ENCODE results near the gene PARL.
"Not testable (repeated sequence)": the region's sequence is repeated elsewhere in the genome, so short reads cannot be mapped to it uniquely, and the experiment has no call there.

Gene PARL

GRCh38 chr3:183789826-183790225 lies 94.9 kb downstream of the PARL start:
- Histone ChIP-seq H3K4me1 (ENCODE audit: insufficient read depth, low read length) (no peaks in the 10 kb centered on the region), H3K9ac (ENCODE audit: low read depth, low read length) (no peak overlapping the region), H3K9me3 (ENCODE audit: insufficient read depth, low read depth, low read length) (no peaks in the 10 kb centered on the region), H3K27me3 (ENCODE audit: insufficient read depth, low read length) (no peaks in the 10 kb centered on the region), H3K4me3 (ENCODE audit: low read length) (no peak overlapping the region), H3K27ac (ENCODE audit: low read depth, low read length) (no peak overlapping the region), H3K36me3 (ENCODE audit: insufficient read depth, low read length) (peaks cover 95% of the 10 kb centered on the region)
- 96% methylated on average over 4 of the region's 4 CpGs for WGBS

GRCh38 chr3:183784503-183784902 lies 100.2 kb downstream of the PARL start:
- peaks cover 90% of the 10 kb centered on the region for H3K36me3 ChIP-seq (ENCODE audit: insufficient read depth, low read length)
- not testable (repeated sequence) for H3K27ac ChIP-seq (ENCODE audit: low read depth, low read length)

GRCh38 chr3:183782576-183783276 lies 102.0 kb downstream of the PARL start:
- Histone ChIP-seq H3K9ac (ENCODE audit: low read depth, low read length) (no peak overlapping the region), H3K36me3 (ENCODE audit: insufficient read depth, low read length) (peaks cover 93% of the 10 kb centered on the region), H3K4me1 (ENCODE audit: insufficient read depth, low read length) (no peaks in the 10 kb centered on the region), H3K27me3 (ENCODE audit: insufficient read depth, low read length) (no peaks in the 10 kb centered on the region), H3K4me3 (ENCODE audit: low read length) (no peak overlapping the region), H3K27ac (ENCODE audit: low read depth, low read length) (no peak overlapping the region), H3K9me3 (ENCODE audit: insufficient read depth, low read depth, low read length) (no peaks in the 10 kb centered on the region)
- WGBS = 99% methylated on average over 7 of the region's 7 CpGs

More at GRCh38 chr3:183784503-183784902, 100.2 kb downstream of the PARL start:
- not testable (repeated sequence) for H3K9me3 ChIP-seq (ENCODE audit: insufficient read depth, low read depth, low read length); H3K4me1 ChIP-seq (ENCODE audit: insufficient read depth, low read length); H3K9ac ChIP-seq (ENCODE audit: low read depth, low read length); H3K4me3 ChIP-seq (ENCODE audit: low read length); H3K27me3 ChIP-seq (ENCODE audit: insufficient read depth, low read length)
- WGBS = 97% methylated on average over 10 of the region's 10 CpGs

DNA sequence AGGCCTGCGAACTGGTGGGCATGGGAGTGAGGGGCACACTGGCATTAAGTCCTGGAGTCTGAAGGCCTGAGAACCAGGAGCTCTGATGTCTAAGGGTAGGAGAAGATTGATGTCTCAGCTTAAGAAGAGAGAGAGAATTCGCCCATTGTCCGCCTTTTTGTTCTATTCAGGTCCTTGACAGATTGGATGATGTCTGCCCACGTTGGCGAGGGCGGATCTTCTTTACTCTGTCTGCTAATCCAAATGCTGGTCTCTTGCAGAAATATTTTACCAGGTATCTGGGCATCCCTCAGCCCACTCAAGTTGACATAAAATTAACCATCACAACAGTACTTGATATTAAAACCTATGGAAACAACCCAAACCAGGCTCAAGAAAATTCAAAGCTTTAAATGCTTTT lies 103.4 kb downstream of the PARL start:
- Histone ChIP-seq H3K9me3 (ENCODE audit: insufficient read depth, low read depth, low read length) (no peaks in the 10 kb centered on the region), H3K9ac (ENCODE audit: low read depth, low read length) (no peak overlapping the region), H3K27me3 (ENCODE audit: insufficient read depth, low read length) (no peaks in the 10 kb centered on the region), H3K4me3 (ENCODE audit: low read length) (no peak overlapping the region), H3K27ac (ENCODE audit: low read depth, low read length) (no peak overlapping the region), H3K4me1 (ENCODE audit: insufficient read depth, low read length) (no peaks in the 10 kb centered on the region), H3K36me3 (ENCODE audit: insufficient read depth, low read length) (peaks cover 93% of the 10 kb centered on the region)
- WGBS = 97% methylated on average over 6 of the region's 6 CpGs

GRCh38 chr3:183779896-183780465 lies 104.7 kb downstream of the PARL start:
- Histone ChIP-seq H3K4me1 (ENCODE audit: insufficient read depth, low read length) (no peaks in the 10 kb centered on the region), H3K4me3 (ENCODE audit: low read length) (no peak overlapping the region), H3K27me3 (ENCODE audit: insufficient read depth, low read length) (no peaks in the 10 kb centered on the region), H3K27ac (ENCODE audit: low read depth, low read length) (no peak overlapping the region), H3K36me3 (ENCODE audit: insufficient read depth, low read length) (peaks cover 95% of the 10 kb centered on the region), H3K9ac (ENCODE audit: low read depth, low read length) (no peak overlapping the region), H3K9me3 (ENCODE audit: insufficient read depth, low read depth, low read length) (no peaks in the 10 kb centered on the region)
- WGBS = 98% methylated on average over 14 of the region's 14 CpGs

Measured in HUES64 (cell line).